Ishikawa (cell line): ENCODE data around the gene PRODH2.

Experiments used
- CEBPB ChIP-seq: IDR thresholded peaks from 2 replicates; pipeline ENCODE4 v1.6.1; 2012
- CREB1 ChIP-seq: IDR thresholded peaks from 2 replicates; pipeline ENCODE4 v1.6.1; 2012; ENCODE audit warnings: low read depth
- EGR1 ChIP-seq: IDR thresholded peaks from 2 replicates; pipeline ENCODE4 v1.6.1; 2012
- EP300 ChIP-seq: IDR thresholded peaks from 2 replicates; pipeline ENCODE4 v1.6.1; 2012; ENCODE audit warnings: borderline replicate concordance
- MAX ChIP-seq: IDR thresholded peaks from 2 replicates; pipeline ENCODE4 v1.6.1; 2012
- NFIC ChIP-seq: IDR thresholded peaks from 2 replicates; pipeline ENCODE4 v1.6.1; 2012
- RAD21 ChIP-seq: IDR thresholded peaks from 2 replicates; pipeline ENCODE4 v1.6.1; 2012; ENCODE audit warnings: low read depth
- TAF1 ChIP-seq: IDR thresholded peaks from 2 replicates; pipeline ENCODE4 v1.6.1; 2012; ENCODE audit warnings: low read depth, mild to moderate bottlenecking
- TCF12 ChIP-seq: IDR thresholded peaks from 2 replicates; pipeline ENCODE4 v1.6.1; 2012; ENCODE audit warnings: low read depth
- TEAD4 ChIP-seq: IDR thresholded peaks from 2 replicates; pipeline ENCODE4 v1.6.1; 2012
- USF1 ChIP-seq: IDR thresholded peaks from 2 replicates; pipeline ENCODE4 v1.6.1; 2012
- YY1 ChIP-seq: IDR thresholded peaks from 2 replicates; pipeline ENCODE4 v1.6.1; 2012; ENCODE audit warnings: low read depth
- ZBTB7A ChIP-seq: IDR thresholded peaks from 2 replicates; pipeline ENCODE4 v1.6.1; 2012; ENCODE audit warnings: low read depth

- TF ChIP-seq EP300: no peak
- no peak for TF ChIP-seq MAX
- TF ChIP-seq CREB1: no peak
- no peak for TF ChIP-seq EGR1
- TF ChIP-seq YY1: no peak
- no peak for TF ChIP-seq ZBTB7A
- no peak for TF ChIP-seq TEAD4
- no peak for TF ChIP-seq TCF12
- TF ChIP-seq RAD21: no peak
- TF ChIP-seq USF1: no peak
- TF ChIP-seq NFIC: no peak
- TF ChIP-seq CEBPB: no peak
- TF ChIP-seq TAF1: no peak
Measured at GRCh38 chr19:35830986-35831385, 18.3 kb upstream of the PRODH2 start.
